ENCODE data around the gene MRPL10. TPM values are rescaled to one million over a fixed set of nuclear protein-coding genes. Genes with fewer than 3 reads are reported as not detected.

MRPL10 gene
- total RNA-seq, 1 donor from 2014 or later = 48.2 TPM

DNA sequence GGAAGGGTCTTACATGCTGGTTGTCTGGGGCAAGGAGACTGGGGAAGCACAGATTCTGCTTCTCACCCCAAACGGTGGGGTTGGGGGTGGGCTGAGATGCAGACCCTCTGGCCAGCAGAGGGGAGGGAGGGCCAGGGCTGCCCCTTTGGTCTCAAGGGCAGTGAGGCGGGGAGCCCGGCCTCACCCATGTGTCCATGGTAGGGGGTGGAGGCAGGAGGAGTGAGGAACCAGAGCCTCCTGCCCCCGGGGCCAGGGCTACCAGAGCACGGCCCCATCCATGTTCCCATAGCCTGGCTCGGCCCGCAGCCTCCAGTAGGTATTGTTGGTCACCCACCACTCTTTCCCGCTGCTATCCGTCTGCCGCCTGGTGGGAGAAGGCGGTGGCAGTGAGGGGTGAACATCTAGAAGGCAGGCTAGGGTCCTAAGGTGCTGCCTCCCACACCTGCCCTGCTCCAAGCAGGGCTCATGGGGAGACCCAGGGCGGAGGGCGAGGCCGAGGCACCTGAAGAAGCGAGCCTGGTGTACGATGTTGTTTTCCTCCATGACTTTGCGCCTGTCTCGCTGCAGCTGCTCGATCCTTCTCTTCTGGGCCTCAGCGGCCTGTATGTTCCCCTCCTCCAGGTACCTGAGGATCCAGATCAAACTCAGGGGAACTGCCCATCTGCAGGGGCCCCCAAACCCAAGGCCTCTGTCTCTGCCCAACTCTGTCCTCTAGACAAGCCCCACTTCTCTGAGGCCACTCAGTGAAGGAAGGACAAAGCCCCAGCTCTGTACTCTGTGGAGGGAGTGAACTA, 23.1 kb downstream of the MRPL10 start:
- Histone ChIP-seq H3K9me3 (ENCODE audit: low read depth) (no peaks in the 10 kb centered on the region), H3K27ac (no peak overlapping the region), H3K36me3 (no peaks in the 10 kb centered on the region), H3K9ac (no peak overlapping the region), H3K27me3 (peaks cover 7% of the 10 kb centered on the region), H3K79me2 (ENCODE audit: low read depth) (no peaks in the 10 kb centered on the region), H3K4me1 (no peaks in the 10 kb centered on the region), H3K4me2 (no peak overlapping the region), H4K20me1 (ENCODE audit: low read depth) (no peaks in the 10 kb centered on the region), H3F3A (ENCODE audit: low read depth) (no peaks in the 10 kb centered on the region), H3K4me3 (no peak overlapping the region), H2AFZ (replicated peaks) (no peak overlapping the region)
- TF ChIP-seq EZH2phosphoT487 (IDR thresholded peaks at IDR 0.05) (no peak), EZH2 (IDR thresholded peaks at IDR 0.05) (no peak)
- Mint-ChIP-seq H3K27me3 (ENCODE audit: insufficient read depth, low read depth) (peaks cover 14% of the 10 kb centered on the region), H3K4me3 (no peak overlapping the region), H3K36me3 (peaks cover 7% of the 10 kb centered on the region), H3K9me3 (no peaks in the 10 kb centered on the region), H3K27ac (no peak overlapping the region), H3K4me1 (peaks cover 7% of the 10 kb centered on the region)
- DNase-seq (ENCODE audit: low spot score) = no peak

DNA sequence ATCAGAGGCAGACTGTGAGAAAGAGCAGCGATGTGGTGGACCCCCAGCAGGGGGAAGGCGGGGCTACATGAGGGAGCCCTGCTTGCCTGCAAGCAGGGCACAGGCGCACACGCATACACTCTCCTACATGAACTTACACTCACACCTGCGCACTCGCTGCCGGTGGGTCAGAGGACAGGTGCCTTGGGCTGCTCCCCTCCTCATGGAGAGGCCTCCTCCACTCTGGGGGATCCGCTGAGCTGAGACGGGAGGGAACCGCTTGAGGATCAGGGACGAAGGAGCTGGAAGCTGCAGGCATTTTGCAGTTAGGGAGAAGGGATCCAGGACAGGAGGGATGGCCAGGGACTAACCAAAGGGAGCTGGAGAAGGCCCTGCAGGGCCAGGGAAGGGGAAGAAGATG, 23.9 kb downstream of the MRPL10 start:
- no peak overlapping the region for H3K4me2 ChIP-seq
- H3K9me3 ChIP-seq (ENCODE audit: low read depth) = no peaks in the 10 kb centered on the region
- H3K9ac ChIP-seq = no peak overlapping the region
- DNase-seq (ENCODE audit: low spot score) = no peak
- TF ChIP-seq EZH2phosphoT487 (IDR thresholded peaks at IDR 0.05) (no peak), EZH2 (IDR thresholded peaks at IDR 0.05) (no peak)
- TF ChIP-seq, protein P1, sequence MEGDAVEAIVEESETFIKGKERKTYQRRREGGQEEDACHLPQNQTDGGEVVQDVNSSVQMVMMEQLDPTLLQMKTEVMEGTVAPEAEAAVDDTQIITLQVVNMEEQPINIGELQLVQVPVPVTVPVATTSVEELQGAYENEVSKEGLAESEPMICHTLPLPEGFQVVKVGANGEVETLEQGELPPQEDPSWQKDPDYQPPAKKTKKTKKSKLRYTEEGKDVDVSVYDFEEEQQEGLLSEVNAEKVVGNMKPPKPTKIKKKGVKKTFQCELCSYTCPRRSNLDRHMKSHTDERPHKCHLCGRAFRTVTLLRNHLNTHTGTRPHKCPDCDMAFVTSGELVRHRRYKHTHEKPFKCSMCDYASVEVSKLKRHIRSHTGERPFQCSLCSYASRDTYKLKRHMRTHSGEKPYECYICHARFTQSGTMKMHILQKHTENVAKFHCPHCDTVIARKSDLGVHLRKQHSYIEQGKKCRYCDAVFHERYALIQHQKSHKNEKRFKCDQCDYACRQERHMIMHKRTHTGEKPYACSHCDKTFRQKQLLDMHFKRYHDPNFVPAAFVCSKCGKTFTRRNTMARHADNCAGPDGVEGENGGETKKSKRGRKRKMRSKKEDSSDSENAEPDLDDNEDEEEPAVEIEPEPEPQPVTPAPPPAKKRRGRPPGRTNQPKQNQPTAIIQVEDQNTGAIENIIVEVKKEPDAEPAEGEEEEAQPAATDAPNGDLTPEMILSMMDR (IDR thresholded peaks at IDR 0.05) = no peak
- H3K79me2 ChIP-seq (ENCODE audit: low read depth) = no peaks in the 10 kb centered on the region
- H3K27ac Mint-ChIP-seq = no peak overlapping the region
- no peaks in the 10 kb centered on the region for H3F3A ChIP-seq (ENCODE audit: low read depth)
- H3K9me3 Mint-ChIP-seq = no peaks in the 10 kb centered on the region
- no peaks in the 10 kb centered on the region for H3K4me1 ChIP-seq
- H4K20me1 ChIP-seq (ENCODE audit: low read depth) = no peaks in the 10 kb centered on the region
- no peak overlapping the region for H2AFZ ChIP-seq (replicated peaks)
- peaks cover 20% of the 10 kb centered on the region for H3K27me3 Mint-ChIP-seq (ENCODE audit: insufficient read depth, low read depth)
- no peaks in the 10 kb centered on the region for H3K36me3 ChIP-seq
- H3K36me3 Mint-ChIP-seq = peaks cover 3% of the 10 kb centered on the region
- no peak overlapping the region for H3K4me3 ChIP-seq
- peaks cover 7% of the 10 kb centered on the region for H3K4me1 Mint-ChIP-seq
- no peak overlapping the region for H3K27ac ChIP-seq
- H3K4me3 Mint-ChIP-seq = no peak overlapping the region
- peaks cover 7% of the 10 kb centered on the region for H3K27me3 ChIP-seq

DNA sequence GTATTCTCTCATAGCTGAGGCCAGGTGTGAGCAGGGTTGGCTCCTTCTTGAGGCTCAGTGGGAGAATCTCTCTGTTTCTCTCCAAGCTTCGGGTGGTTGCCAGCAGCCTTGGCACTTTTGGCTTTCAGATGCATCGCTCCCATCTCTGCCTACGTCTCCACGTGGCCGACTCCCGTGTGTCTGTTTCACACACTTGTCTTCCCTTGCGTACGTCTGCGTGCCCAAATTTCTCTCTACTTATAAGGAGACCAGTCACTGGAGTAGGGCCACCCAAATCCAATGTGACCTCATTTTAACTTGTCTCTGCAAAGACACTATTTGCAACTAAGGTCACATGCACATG, 24.5 kb downstream of the MRPL10 start:
- no peak overlapping the region for H2AFZ ChIP-seq (replicated peaks)
- Mint-ChIP-seq H3K27ac (no peak overlapping the region), H3K36me3 (no peaks in the 10 kb centered on the region), H3K4me3 (no peak overlapping the region), H3K9me3 (no peaks in the 10 kb centered on the region), H3K27me3 (ENCODE audit: insufficient read depth, low read depth) (peaks cover 20% of the 10 kb centered on the region), H3K4me1 (peaks cover 7% of the 10 kb centered on the region)
- no peak overlapping the region for H3K9ac ChIP-seq
- peaks cover 7% of the 10 kb centered on the region for H3K27me3 ChIP-seq
- H3K9me3 ChIP-seq (ENCODE audit: low read depth) = no peaks in the 10 kb centered on the region
- TF ChIP-seq EZH2phosphoT487 (IDR thresholded peaks at IDR 0.05) (no peak), EZH2 (IDR thresholded peaks at IDR 0.05) (no peak)
- TF ChIP-seq, protein P1 (IDR thresholded peaks at IDR 0.05) = no peak
- no peaks in the 10 kb centered on the region for H3F3A ChIP-seq (ENCODE audit: low read depth)
- no peaks in the 10 kb centered on the region for H3K79me2 ChIP-seq (ENCODE audit: low read depth)
- no peaks in the 10 kb centered on the region for H4K20me1 ChIP-seq (ENCODE audit: low read depth)
- no peaks in the 10 kb centered on the region for H3K4me1 ChIP-seq
- no peaks in the 10 kb centered on the region for H3K36me3 ChIP-seq
- H3K4me2 ChIP-seq = no peak overlapping the region
- no peak overlapping the region for H3K4me3 ChIP-seq
- DNase-seq (ENCODE audit: low spot score) = no peak
- no peak overlapping the region for H3K27ac ChIP-seq

Data from neural progenitor cell (in vitro differentiated cells).